OCI-LY1 (cell line): ENCODE results near the gene STYXL1.
"Not testable (repeated sequence)": the region's sequence is repeated elsewhere in the genome, so short reads cannot be mapped to it uniquely, and the experiment has no call there.

ENCODE experiments used
- H2AFZ ChIP-seq: fragments of 200-600 bp; sonication (generic), shearing (Covaris generic); 2 replicates; pipeline ENCODE4 v1.6.0; 2014; ENCODE audit warnings: antibody characterized with exemption, mild to moderate bottlenecking, low read length
- H3F3A ChIP-seq: fragments of 200-600 bp; sonication (generic), shearing (Covaris generic); 2 replicates; pipeline ENCODE4 v1.6.0; 2014; ENCODE audit warnings: mild to moderate bottlenecking, antibody characterized with exemption, low read length, moderate library complexity; ENCODE audit not compliant: insufficient read depth
- H3K27ac ChIP-seq: fragments of 200-600 bp; sonication (generic); 2 replicates; pipeline ENCODE4 v1.5.1; 2014; ENCODE audit warnings: low read length, mixed run types, mild to moderate bottlenecking, low read depth; ENCODE audit not compliant: poor library complexity, severe bottlenecking
- H3K27me3 ChIP-seq: fragments of 200-600 bp; sonication (generic); 2 replicates; pipeline ENCODE4 v1.6.0; 2014; ENCODE audit warnings: antibody characterized with exemption, mild to moderate bottlenecking, low read length, moderate library complexity; ENCODE audit not compliant: insufficient read depth
- H3K36me3 ChIP-seq: fragments of 200-600 bp; sonication (generic); 2 replicates; pipeline ENCODE4 v1.6.1; 2014; ENCODE audit warnings: mild to moderate bottlenecking, antibody characterized with exemption, low read length, moderate library complexity, mixed read lengths; ENCODE audit not compliant: insufficient read depth
- H3K4me1 ChIP-seq: fragments of 200-600 bp; sonication (generic); 2 replicates; pipeline ENCODE4 v1.5.1; 2014; ENCODE audit warnings: mild to moderate bottlenecking, low read length, moderate library complexity; ENCODE audit not compliant: insufficient read depth, severe bottlenecking
- H3K4me2 ChIP-seq: fragments of 200-600 bp; sonication (generic), shearing (Covaris generic); 2 replicates; pipeline ENCODE4 v1.6.1; 2014; ENCODE audit warnings: low read length
- H3K4me3 ChIP-seq: fragments of 200-600 bp; sonication (generic); 2 replicates; pipeline ENCODE4 v1.5.1; 2014; ENCODE audit warnings: low read length, low read depth, mild to moderate bottlenecking, mixed read lengths; ENCODE audit not compliant: poor library complexity, severe bottlenecking
- H3K79me2 ChIP-seq: fragments of 200-600 bp; shearing (Covaris generic); 2 replicates; pipeline ENCODE4 v1.6.1; 2016; ENCODE audit warnings: mixed run types, low read length, mixed read lengths; ENCODE audit not compliant: insufficient read depth
- H3K9ac ChIP-seq: fragments of 200-600 bp; sonication (generic), shearing (Covaris generic); 2 replicates; pipeline ENCODE4 v1.6.1; 2014; ENCODE audit warnings: mild to moderate bottlenecking, low read length, mixed read lengths
- H3K9me2 ChIP-seq: fragments of 200-600 bp; sonication (generic), shearing (Covaris generic); 2 replicates; pipeline ENCODE4 v1.6.1; 2014; ENCODE audit warnings: low read depth, mild to moderate bottlenecking, low read length, mixed read lengths
- H3K9me3 ChIP-seq: fragments of 200-600 bp; shearing (Covaris generic); 2 replicates; pipeline ENCODE4 v1.6.1; 2014; ENCODE audit warnings: low read length, mixed read lengths
- H4K20me1 ChIP-seq: fragments of 200-600 bp; sonication (generic), shearing (Covaris generic); 2 replicates; pipeline ENCODE4 v1.6.0; 2016; ENCODE audit warnings: mild to moderate bottlenecking, low read length; ENCODE audit not compliant: insufficient read depth
- EZH2 ChIP-seq: fragments of 200-600 bp; sonication (generic), shearing (Covaris generic); IDR thresholded peaks from 2 replicates; pipeline ENCODE4 v1.8.0; 2017; ENCODE audit warnings: borderline replicate concordance, mixed run types, mild to moderate bottlenecking, antibody characterized with exemption, low read length, moderate library complexity, mixed read lengths
- TF ChIP-seq, protein P1 (sequence below): fragments of 200-600 bp; sonication (generic), shearing (Covaris generic); IDR thresholded peaks from 2 replicates; pipeline ENCODE4 v1.5.1; 2017; ENCODE audit warnings: mild to moderate bottlenecking, antibody characterized with exemption, low read length, moderate library complexity, mixed read lengths

Gene STYXL1

DNA sequence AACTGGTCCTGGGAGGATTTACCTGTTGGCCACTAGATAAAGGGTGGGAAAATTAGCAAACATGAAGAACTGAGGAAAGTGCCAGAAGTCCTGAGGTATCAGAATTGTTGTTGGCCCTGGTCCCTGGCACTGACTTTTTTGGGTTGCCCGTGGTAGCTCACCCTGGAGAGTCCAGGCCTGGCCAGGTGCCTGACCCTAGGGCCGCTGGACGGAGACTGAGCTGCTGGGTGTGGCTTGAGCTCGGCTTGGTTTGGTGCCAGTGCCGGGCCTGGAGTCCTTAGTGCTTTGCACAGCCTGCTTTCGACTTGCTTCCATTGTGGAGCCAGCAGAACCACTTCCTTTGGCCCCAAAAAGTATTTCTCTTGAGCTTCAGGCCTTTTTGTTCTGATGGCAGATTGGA is 13.0 kb upstream of the STYXL1 start:
- Histone ChIP-seq H3K4me1 (no peaks in the 10 kb centered on the region), H3K79me2 (no peaks in the 10 kb centered on the region), H4K20me1 (no peaks in the 10 kb centered on the region), H2AFZ (no peak overlapping the region), H3K9ac (no peak overlapping the region), H3K27ac (no peak overlapping the region), H3K9me3 (no peaks in the 10 kb centered on the region), H3K27me3 (no peaks in the 10 kb centered on the region), H3K9me2 (no peaks in the 10 kb centered on the region), H3F3A (no peaks in the 10 kb centered on the region), H3K4me3 (no peak overlapping the region), H3K4me2 (no peak overlapping the region), H3K36me3 (peaks cover 100% of the 10 kb centered on the region)
- TF ChIP-seq, protein P1, sequence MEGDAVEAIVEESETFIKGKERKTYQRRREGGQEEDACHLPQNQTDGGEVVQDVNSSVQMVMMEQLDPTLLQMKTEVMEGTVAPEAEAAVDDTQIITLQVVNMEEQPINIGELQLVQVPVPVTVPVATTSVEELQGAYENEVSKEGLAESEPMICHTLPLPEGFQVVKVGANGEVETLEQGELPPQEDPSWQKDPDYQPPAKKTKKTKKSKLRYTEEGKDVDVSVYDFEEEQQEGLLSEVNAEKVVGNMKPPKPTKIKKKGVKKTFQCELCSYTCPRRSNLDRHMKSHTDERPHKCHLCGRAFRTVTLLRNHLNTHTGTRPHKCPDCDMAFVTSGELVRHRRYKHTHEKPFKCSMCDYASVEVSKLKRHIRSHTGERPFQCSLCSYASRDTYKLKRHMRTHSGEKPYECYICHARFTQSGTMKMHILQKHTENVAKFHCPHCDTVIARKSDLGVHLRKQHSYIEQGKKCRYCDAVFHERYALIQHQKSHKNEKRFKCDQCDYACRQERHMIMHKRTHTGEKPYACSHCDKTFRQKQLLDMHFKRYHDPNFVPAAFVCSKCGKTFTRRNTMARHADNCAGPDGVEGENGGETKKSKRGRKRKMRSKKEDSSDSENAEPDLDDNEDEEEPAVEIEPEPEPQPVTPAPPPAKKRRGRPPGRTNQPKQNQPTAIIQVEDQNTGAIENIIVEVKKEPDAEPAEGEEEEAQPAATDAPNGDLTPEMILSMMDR: no peak
- TF ChIP-seq EZH2: no peak

DNA sequence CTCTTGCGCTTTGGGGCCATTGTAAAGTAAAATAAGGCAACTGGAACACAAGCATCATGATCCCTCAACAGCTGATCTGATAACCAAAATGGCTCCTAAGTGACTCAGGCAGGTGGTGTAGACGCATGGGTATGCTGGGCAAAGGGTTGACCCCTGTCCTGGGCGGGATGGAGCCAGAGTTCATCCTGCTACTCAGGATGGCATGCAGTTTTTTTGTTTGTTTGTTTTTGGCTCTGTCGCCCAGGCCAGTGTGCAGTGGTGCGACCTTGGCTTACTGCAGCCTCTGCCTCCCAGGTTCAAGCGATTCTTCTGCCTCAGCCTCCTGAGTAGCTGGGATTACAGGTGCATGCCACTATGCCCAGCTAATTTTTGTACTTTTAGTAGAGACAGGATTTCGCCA is 10.9 kb upstream of the STYXL1 start:
- H3K9ac ChIP-seq: not testable (repeated sequence)

GRCh38 chr7:76057813-76058145 is 10.0 kb upstream of the STYXL1 start:
- H3K27ac ChIP-seq: no peak overlapping the region
- no peaks in the 10 kb centered on the region for H3K9me3 ChIP-seq
- TF ChIP-seq, protein P1: no peak
- no peak for TF ChIP-seq EZH2
- H3K36me3 ChIP-seq: peaks cover 99% of the 10 kb centered on the region
- H3K79me2 ChIP-seq: peaks cover 14% of the 10 kb centered on the region
- H3K4me3 ChIP-seq: no peak overlapping the region
- no peaks in the 10 kb centered on the region for H3K9me2 ChIP-seq
- no peaks in the 10 kb centered on the region for H3F3A ChIP-seq
- no peaks in the 10 kb centered on the region for H4K20me1 ChIP-seq
- no peaks in the 10 kb centered on the region for H3K4me1 ChIP-seq
- H3K9ac ChIP-seq: no peak overlapping the region
- H3K4me2 ChIP-seq: no peak overlapping the region
- H3K27me3 ChIP-seq: no peaks in the 10 kb centered on the region
- H2AFZ ChIP-seq: no peak overlapping the region

More for the DNA sequence above, 10.9 kb upstream of the STYXL1 start:
- H3K4me1 ChIP-seq, H3F3A ChIP-seq, H3K4me2 ChIP-seq, H3K4me3 ChIP-seq, H3K9me3 ChIP-seq, H3K79me2 ChIP-seq, H3K27me3 ChIP-seq, H3K27ac ChIP-seq, H4K20me1 ChIP-seq, H2AFZ ChIP-seq, H3K9me2 ChIP-seq: not testable (repeated sequence)
- H3K36me3 ChIP-seq: peaks cover 99% of the 10 kb centered on the region

DNA sequence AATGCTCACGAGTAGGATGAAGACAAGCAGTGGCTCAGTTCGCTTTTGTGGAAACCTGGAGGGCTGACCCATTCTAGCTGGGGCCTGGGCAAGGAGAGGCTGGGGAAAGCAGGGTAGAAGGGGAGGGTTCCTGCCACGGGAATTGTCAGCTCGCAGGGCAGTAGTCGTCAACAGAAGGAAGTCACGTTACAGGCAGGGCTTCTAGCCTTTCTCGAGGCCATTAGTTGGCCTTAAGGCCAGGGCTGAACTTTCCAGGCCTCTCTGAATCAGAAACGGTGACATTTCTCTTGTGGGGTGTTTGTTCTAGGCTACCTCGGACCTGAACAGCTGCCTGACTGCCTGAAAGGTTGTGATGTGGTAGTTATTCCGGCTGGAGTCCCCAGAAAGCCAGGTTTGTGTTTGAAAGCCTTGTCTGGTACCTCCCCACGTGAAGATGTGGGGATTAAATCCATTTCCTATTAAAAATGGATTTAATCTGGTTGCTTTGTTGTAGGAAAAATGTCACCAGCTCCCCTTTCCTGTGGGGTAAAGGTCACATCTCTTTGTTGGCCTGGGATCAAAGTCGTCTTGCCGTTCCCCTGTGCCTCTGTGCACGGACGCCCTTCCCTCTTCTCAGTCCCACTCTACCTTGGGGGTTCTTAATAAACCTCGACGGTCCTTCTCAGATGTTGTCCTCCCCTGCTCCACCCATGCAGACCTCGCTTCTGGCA is 9.5 kb upstream of the STYXL1 start:
- H3K9me2 ChIP-seq: no peaks in the 10 kb centered on the region
- H3K36me3 ChIP-seq: peaks cover 98% of the 10 kb centered on the region
- no peak overlapping the region for H3K27ac ChIP-seq
- peaks cover 18% of the 10 kb centered on the region for H3K79me2 ChIP-seq
- H3K4me3 ChIP-seq: no peak overlapping the region
- H3K27me3 ChIP-seq: no peaks in the 10 kb centered on the region
- H3K9ac ChIP-seq: no peak overlapping the region
- H2AFZ ChIP-seq: no peak overlapping the region
- no peaks in the 10 kb centered on the region for H3K4me1 ChIP-seq
- no peaks in the 10 kb centered on the region for H4K20me1 ChIP-seq
- H3F3A ChIP-seq: no peaks in the 10 kb centered on the region
- H3K4me2 ChIP-seq: no peak overlapping the region
- TF ChIP-seq, protein P1: no peak
- TF ChIP-seq EZH2: no peak
- no peaks in the 10 kb centered on the region for H3K9me3 ChIP-seq
